SK-N-SH treated with all-trans-retinoic acid at 6 μM for 48 hours (cell line): ENCODE results near the gene TCFL5.

Experiments
- ATAC-seq: fragments of 200-7000 bp; cut with Tn5 transposase; 3 replicates; pipeline ENCODE4 v1.9.1; 2020; ENCODE audit warnings: mild to moderate bottlenecking, moderate library complexity
- ARNTL ChIP-seq: fragments of 450-650 bp; formaldehyde crosslinking; IDR thresholded peaks from 2 replicates; pipeline ENCODE4 v1.5.0; 2020; ENCODE audit warnings: low read depth, mild to moderate bottlenecking, moderate library complexity, borderline replicate concordance
- BACH2 ChIP-seq: fragments of 250-450 bp; sonication (Bioruptor Pico); IDR thresholded peaks from 2 replicates; pipeline ENCODE4 v1.9.0; 2021; ENCODE audit warnings: mild to moderate bottlenecking, borderline replicate concordance
- CSDC2 ChIP-seq: fragments of 250-450 bp; sonication (Bioruptor Pico); IDR thresholded peaks from 2 replicates; pipeline ENCODE4 v1.5.0; 2020; ENCODE audit warnings: mild to moderate bottlenecking, moderate library complexity
- CSRNP3 ChIP-seq: fragments of 250-450 bp; sonication (Bioruptor Pico); IDR thresholded peaks from 2 replicates; pipeline ENCODE4 v1.5.1; 2021; ENCODE audit warnings: mild to moderate bottlenecking, moderate library complexity
- ESRRG ChIP-seq: fragments of 250-450 bp; sonication (Bioruptor Pico); IDR thresholded peaks from 2 replicates; pipeline ENCODE4 v1.6.1; 2021; ENCODE audit warnings: mild to moderate bottlenecking
- GLIS3 ChIP-seq: fragments of 250-450 bp; sonication (Bioruptor Pico); IDR thresholded peaks from 2 replicates; pipeline ENCODE4 v1.5.0; 2020; ENCODE audit warnings: mild to moderate bottlenecking, moderate library complexity
- ISL1 ChIP-seq: fragments of 250-450 bp; sonication (Bioruptor Pico); IDR thresholded peaks from 2 replicates; pipeline ENCODE4 v2.1.2; 2022; ENCODE audit warnings: mild to moderate bottlenecking, moderate library complexity
- OSR1 ChIP-seq: fragments of 250-450 bp; sonication (Bioruptor Pico); IDR thresholded peaks from 2 replicates; pipeline ENCODE4 v1.8.0; 2022; ENCODE audit warnings: moderate library complexity, mild to moderate bottlenecking, inconsistent platforms
- PATZ1 ChIP-seq: fragments of 250-450 bp; sonication (Bioruptor Pico); IDR thresholded peaks from 2 replicates; pipeline ENCODE4 v1.8.0; 2020; ENCODE audit warnings: mild to moderate bottlenecking, moderate library complexity, borderline replicate concordance
- PPARA ChIP-seq: fragments of 250-450 bp; sonication (Bioruptor Pico); IDR thresholded peaks from 2 replicates; pipeline ENCODE4 v1.5.0; 2020; ENCODE audit warnings: mild to moderate bottlenecking, borderline replicate concordance
- RARB ChIP-seq: fragments of 250-450 bp; sonication (Bioruptor Pico); IDR thresholded peaks from 2 replicates; pipeline ENCODE4 v1.8.0; 2021; ENCODE audit warnings: mild to moderate bottlenecking, moderate library complexity
- SNAI2 ChIP-seq: fragments of 250-450 bp; sonication (Bioruptor Pico); IDR thresholded peaks from 2 replicates; pipeline ENCODE4 v1.5.0; 2020; ENCODE audit warnings: mild to moderate bottlenecking, moderate library complexity
- TCF4 ChIP-seq: fragments of 250-450 bp; sonication (Bioruptor Pico); IDR thresholded peaks from 2 replicates; pipeline ENCODE4 v1.8.0; 2021; ENCODE audit warnings: mild to moderate bottlenecking, moderate library complexity, borderline replicate concordance
- TOX ChIP-seq: fragments of 250-450 bp; sonication (Bioruptor Pico); IDR thresholded peaks from 2 replicates; pipeline ENCODE4 v1.8.0; 2021; ENCODE audit warnings: mild to moderate bottlenecking, moderate library complexity, borderline replicate concordance
- TSHZ2 ChIP-seq: fragments of 250-450 bp; sonication (Bioruptor Pico); IDR thresholded peaks from 2 replicates; pipeline ENCODE4 v1.5.0; 2020; ENCODE audit warnings: mild to moderate bottlenecking, moderate library complexity
- ZC3H10 ChIP-seq: fragments of 250-450 bp; sonication (Bioruptor Pico); IDR thresholded peaks from 2 replicates; pipeline ENCODE4 v1.5.1; 2021; ENCODE audit warnings: mild to moderate bottlenecking, moderate library complexity
- ZFP3 ChIP-seq: fragments of 250-450 bp; sonication (Bioruptor Pico); IDR thresholded peaks from 2 replicates; pipeline ENCODE4 v1.5.0; 2020; ENCODE audit warnings: mild to moderate bottlenecking, moderate library complexity
- ZFP30 ChIP-seq: fragments of 450-650 bp; formaldehyde crosslinking; IDR thresholded peaks from 2 replicates; pipeline ENCODE4 v1.5.0; 2022; ENCODE audit warnings: mild to moderate bottlenecking, moderate library complexity
- ZNF565 ChIP-seq: fragments of 450-650 bp; formaldehyde crosslinking; conservative IDR thresholded peaks from 2 replicates; pipeline ENCODE4 v1.5.0; 2020; ENCODE audit warnings: low read depth, mild to moderate bottlenecking, moderate library complexity
- ZNF70 ChIP-seq: fragments of 450-650 bp; formaldehyde crosslinking; IDR thresholded peaks from 2 replicates; pipeline ENCODE4 v1.5.0; 2020; ENCODE audit warnings: mild to moderate bottlenecking, moderate library complexity
- ZNF8 ChIP-seq: fragments of 450-650 bp; formaldehyde crosslinking; IDR thresholded peaks from 2 replicates; pipeline ENCODE4 v1.5.0; 2020; ENCODE audit warnings: mild to moderate bottlenecking, moderate library complexity

The TCFL5 gene

GRCh38 chr20:62887860-62888239 is 26.2 kb upstream of the TCFL5 start:
- ATAC-seq, result peak; percentile 28

GRCh38 chr20:62887152-62887859 is 25.7 kb upstream of the TCFL5 start:
- peak; percentile 93 for ATAC-seq
- TF ChIP-seq ZFP3 (CRISPR knock-in tag), result 0 out of 2 replicates have a peak, but pooled peaks have one; percentile 45
- TF ChIP-seq ZC3H10, result no peak

More at GRCh38 chr20:62887860-62888239, 26.2 kb upstream of the TCFL5 start:
- TF ChIP-seq ZNF565, result no peak
- no peak for TF ChIP-seq TSHZ2 (CRISPR knock-in tag)
- no peak for TF ChIP-seq ARNTL (CRISPR knock-in tag)
- no peak for TF ChIP-seq OSR1 (CRISPR knock-in tag)
- no peak for TF ChIP-seq ZNF8
- TF ChIP-seq CSDC2 (CRISPR knock-in tag), result no peak
- TF ChIP-seq PPARA, result no peak
- no peak for TF ChIP-seq TOX (CRISPR knock-in tag)
- TF ChIP-seq GLIS3, result no peak

GRCh38 chr20:62886709-62887058 is 25.1 kb upstream of the TCFL5 start:
- ATAC-seq, result no peak
- TF ChIP-seq PPARA (no peak), RARB (CRISPR knock-in tag) (no peak), ISL1 (no peak), ESRRG (CRISPR knock-in tag) (no peak), GLIS3 (no peak), CSDC2 (CRISPR knock-in tag) (no peak), ZFP30 (CRISPR knock-in tag) (no peak), SNAI2 (CRISPR knock-in tag) (no peak), BACH2 (CRISPR knock-in tag) (no peak), OSR1 (CRISPR knock-in tag) (no peak), TCF4 (CRISPR knock-in tag) (no peak), ZFP3 (CRISPR knock-in tag) (no peak), TOX (CRISPR knock-in tag) (no peak), PATZ1 (no peak), ZC3H10 (no peak), ZNF70 (CRISPR knock-in tag) (no peak), ZNF565 (no peak), ZNF8 (no peak), CSRNP3 (CRISPR knock-in tag) (no peak)

- no peak for ATAC-seq
- TF ChIP-seq TCF4 (CRISPR knock-in tag) (no peak), ZFP3 (CRISPR knock-in tag) (no peak), SNAI2 (CRISPR knock-in tag) (no peak), TSHZ2 (CRISPR knock-in tag) (no peak), TOX (CRISPR knock-in tag) (no peak), RARB (CRISPR knock-in tag) (no peak)
Measured at GRCh38 chr20:62885896-62886708, 24.5 kb upstream of the TCFL5 start.
